Measurements from ENCODE around the gene GAS7.

GRCh38 chr17:9968881-9969280, 229.5 kb downstream of the GAS7 start:
- no peak for TF ChIP-seq POLR2A (IDR thresholded peaks at IDR 0.05)
- TF ChIP-seq CTCF (IDR thresholded peaks at IDR 0.05) = no peak
- TF ChIP-seq POLR2AphosphoS5 (IDR thresholded peaks at IDR 0.05) = no peak
- TF ChIP-seq EP300 (IDR thresholded peaks at IDR 0.05) = no peak

Data from gastroesophageal sphincter (tissue), 3 donors.